HL-60 (cell line): ENCODE measurements around the gene CBX6.
"Not testable (repeated sequence)": the region's sequence is repeated elsewhere in the genome, so short reads cannot be mapped to it uniquely, and the experiment has no call there.

ENCODE experiments used
- DNase-seq, 2 experiments: peaks; one replicate each; pipeline ENCODE4 v3.0.0-alpha.2; 2010 to 2020; ENCODE audit warnings: low read depth in 1 of 2, low spot score in 1 of 2
- H3K27ac ChIP-seq: fragments of 250-450 bp; sonication (Bioruptor Pico); replicated peaks from 2 replicates; pipeline ENCODE4 v1.5.1; 2020; ENCODE audit warnings: mild to moderate bottlenecking, moderate library complexity
- H3K27me3 ChIP-seq: fragments of 250-450 bp; sonication (Bioruptor Pico); 2 replicates; pipeline ENCODE4 v1.5.1; 2021; ENCODE audit warnings: mild to moderate bottlenecking, moderate library complexity; ENCODE audit not compliant: insufficient read depth, poor library complexity, severe bottlenecking
- H3K4me3 ChIP-seq: replicated peaks from 2 replicates; pipeline ENCODE4 v1.5.1; 2011; ENCODE audit warnings: mild to moderate bottlenecking, control low read depth, low read length; ENCODE audit not compliant: insufficient read depth
- GABPA ChIP-seq: IDR thresholded peaks from 2 replicates; pipeline ENCODE4 v1.6.1; 2012; ENCODE audit warnings: low read depth
- POLR2AphosphoS5 ChIP-seq: IDR thresholded peaks from 2 replicates; pipeline ENCODE4 v1.6.1; 2012; ENCODE audit warnings: low read depth
- SPI1 ChIP-seq: IDR thresholded peaks from 2 replicates; pipeline ENCODE4 v1.6.1; 2012; ENCODE audit warnings: low read depth, mild to moderate bottlenecking, borderline replicate concordance
- TF ChIP-seq, protein P1 (sequence below): IDR thresholded peaks from 2 replicates; pipeline ENCODE4 v1.6.1; 2012; ENCODE audit warnings: low read depth; ENCODE audit not compliant: insufficient replicate concordance
- TF ChIP-seq, protein P2 (sequence below): IDR thresholded peaks from one replicate; pipeline ENCODE4 v1.5.1; 2011; ENCODE audit warnings: low read length, control low read depth, inconsistent platforms; ENCODE audit not compliant: insufficient read depth

CBX6 gene

GRCh38 chr22:38906052-38906451 lies 34.0 kb upstream of the CBX6 start:
- no peak for DNase-seq
- TF ChIP-seq SPI1 (no peak), POLR2AphosphoS5 (no peak), GABPA (no peak)
- TF ChIP-seq, protein P1, sequence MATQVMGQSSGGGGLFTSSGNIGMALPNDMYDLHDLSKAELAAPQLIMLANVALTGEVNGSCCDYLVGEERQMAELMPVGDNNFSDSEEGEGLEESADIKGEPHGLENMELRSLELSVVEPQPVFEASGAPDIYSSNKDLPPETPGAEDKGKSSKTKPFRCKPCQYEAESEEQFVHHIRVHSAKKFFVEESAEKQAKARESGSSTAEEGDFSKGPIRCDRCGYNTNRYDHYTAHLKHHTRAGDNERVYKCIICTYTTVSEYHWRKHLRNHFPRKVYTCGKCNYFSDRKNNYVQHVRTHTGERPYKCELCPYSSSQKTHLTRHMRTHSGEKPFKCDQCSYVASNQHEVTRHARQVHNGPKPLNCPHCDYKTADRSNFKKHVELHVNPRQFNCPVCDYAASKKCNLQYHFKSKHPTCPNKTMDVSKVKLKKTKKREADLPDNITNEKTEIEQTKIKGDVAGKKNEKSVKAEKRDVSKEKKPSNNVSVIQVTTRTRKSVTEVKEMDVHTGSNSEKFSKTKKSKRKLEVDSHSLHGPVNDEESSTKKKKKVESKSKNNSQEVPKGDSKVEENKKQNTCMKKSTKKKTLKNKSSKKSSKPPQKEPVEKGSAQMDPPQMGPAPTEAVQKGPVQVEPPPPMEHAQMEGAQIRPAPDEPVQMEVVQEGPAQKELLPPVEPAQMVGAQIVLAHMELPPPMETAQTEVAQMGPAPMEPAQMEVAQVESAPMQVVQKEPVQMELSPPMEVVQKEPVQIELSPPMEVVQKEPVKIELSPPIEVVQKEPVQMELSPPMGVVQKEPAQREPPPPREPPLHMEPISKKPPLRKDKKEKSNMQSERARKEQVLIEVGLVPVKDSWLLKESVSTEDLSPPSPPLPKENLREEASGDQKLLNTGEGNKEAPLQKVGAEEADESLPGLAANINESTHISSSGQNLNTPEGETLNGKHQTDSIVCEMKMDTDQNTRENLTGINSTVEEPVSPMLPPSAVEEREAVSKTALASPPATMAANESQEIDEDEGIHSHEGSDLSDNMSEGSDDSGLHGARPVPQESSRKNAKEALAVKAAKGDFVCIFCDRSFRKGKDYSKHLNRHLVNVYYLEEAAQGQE, result no peak
- TF ChIP-seq, protein P2, sequence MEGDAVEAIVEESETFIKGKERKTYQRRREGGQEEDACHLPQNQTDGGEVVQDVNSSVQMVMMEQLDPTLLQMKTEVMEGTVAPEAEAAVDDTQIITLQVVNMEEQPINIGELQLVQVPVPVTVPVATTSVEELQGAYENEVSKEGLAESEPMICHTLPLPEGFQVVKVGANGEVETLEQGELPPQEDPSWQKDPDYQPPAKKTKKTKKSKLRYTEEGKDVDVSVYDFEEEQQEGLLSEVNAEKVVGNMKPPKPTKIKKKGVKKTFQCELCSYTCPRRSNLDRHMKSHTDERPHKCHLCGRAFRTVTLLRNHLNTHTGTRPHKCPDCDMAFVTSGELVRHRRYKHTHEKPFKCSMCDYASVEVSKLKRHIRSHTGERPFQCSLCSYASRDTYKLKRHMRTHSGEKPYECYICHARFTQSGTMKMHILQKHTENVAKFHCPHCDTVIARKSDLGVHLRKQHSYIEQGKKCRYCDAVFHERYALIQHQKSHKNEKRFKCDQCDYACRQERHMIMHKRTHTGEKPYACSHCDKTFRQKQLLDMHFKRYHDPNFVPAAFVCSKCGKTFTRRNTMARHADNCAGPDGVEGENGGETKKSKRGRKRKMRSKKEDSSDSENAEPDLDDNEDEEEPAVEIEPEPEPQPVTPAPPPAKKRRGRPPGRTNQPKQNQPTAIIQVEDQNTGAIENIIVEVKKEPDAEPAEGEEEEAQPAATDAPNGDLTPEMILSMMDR, result no peak
- Histone ChIP-seq H3K4me3 (no peak overlapping the region), H3K27ac (no peak overlapping the region), H3K27me3 (peaks cover 4% of the 10 kb centered on the region)

GRCh38 chr22:38904052-38904617 lies 32.1 kb upstream of the CBX6 start:
- not testable (repeated sequence) for H3K27me3 ChIP-seq, H3K4me3 ChIP-seq, DNase-seq

GRCh38 chr22:38901111-38901641 lies 29.2 kb upstream of the CBX6 start:
- Histone ChIP-seq H3K27me3 (no peaks in the 10 kb centered on the region), H3K4me3 (0 out of 2 replicates have a peak overlapping the region, but pooled peaks have one; percentile 3), H3K27ac (peak overlapping the region; percentile 20)
- peak; percentile 10 to 72 for DNase-seq
- TF ChIP-seq POLR2AphosphoS5 (no peak), SPI1 (no peak), GABPA (no peak)
- TF ChIP-seq, protein P2, result no peak
- TF ChIP-seq, protein P1, result no peak

More at GRCh38 chr22:38904052-38904617, 32.1 kb upstream of the CBX6 start:
- not testable (repeated sequence) for H3K27ac ChIP-seq

DNA sequence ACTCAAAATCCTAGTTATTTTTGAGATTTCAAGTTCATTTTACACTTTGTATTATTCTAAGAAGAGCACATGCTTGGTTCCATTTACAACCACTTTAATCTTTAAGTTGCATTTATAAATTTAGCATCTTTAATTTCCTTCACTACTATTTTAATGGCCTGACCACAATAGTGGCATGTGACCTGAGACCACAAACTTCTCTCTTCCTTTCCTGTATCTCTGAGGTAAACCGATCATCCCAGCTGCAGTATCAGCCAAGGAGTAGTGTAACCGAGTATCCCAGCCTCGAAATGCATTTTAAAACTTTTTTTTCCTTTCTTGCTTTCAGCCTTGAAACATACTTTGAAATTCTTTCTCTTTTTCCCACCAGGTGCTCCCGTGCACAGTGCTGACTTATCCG lies 28.7 kb upstream of the CBX6 start:
- Histone ChIP-seq H3K27me3 (no peaks in the 10 kb centered on the region), H3K4me3 (peak overlapping the region; percentile 3; the same call in 1 of the 2 replicates), H3K27ac (peak overlapping the region; percentile 20)
- TF ChIP-seq, protein P2, result no peak
- TF ChIP-seq GABPA (no peak), POLR2AphosphoS5 (no peak), SPI1 (no peak)
- TF ChIP-seq, protein P1, result no peak
- no peak for DNase-seq
